Parathyroid adenoma (tissue), 2 donors: ENCODE data around the gene ENOX1.

Experiments used
- H2AFZ ChIP-seq: fragments of 300-600 bp; sonication (generic); one replicate; pipeline ENCODE4 v1.7.0; 2017; ENCODE audit warnings: antibody characterized with exemption, mild to moderate bottlenecking
- H3K27ac ChIP-seq: fragments of 300-600 bp; sonication (generic); one replicate; pipeline ENCODE4 v1.7.0; 2017
- H3K27me3 ChIP-seq: fragments of 300-600 bp; sonication (generic); one replicate; pipeline ENCODE4 v1.7.0; 2017; ENCODE audit warnings: low read length; ENCODE audit not compliant: control insufficient read depth, insufficient read depth
- H3K36me3 ChIP-seq: fragments of 300-600 bp; sonication (generic); one replicate; pipeline ENCODE4 v1.7.0; 2017; ENCODE audit warnings: low read length; ENCODE audit not compliant: control insufficient read depth, insufficient read depth
- H3K4me1 ChIP-seq: fragments of 300-600 bp; sonication (generic); one replicate; pipeline ENCODE4 v1.7.0; 2017; ENCODE audit warnings: control low read depth
- H3K4me2 ChIP-seq: fragments of 300-600 bp; sonication (generic); one replicate; pipeline ENCODE4 v1.7.0; 2017; ENCODE audit warnings: low read length
- H3K4me3 ChIP-seq: fragments of 300-600 bp; sonication (generic); one replicate; pipeline ENCODE4 v1.7.0; 2017; ENCODE audit warnings: low read depth, low read length
- H3K79me2 ChIP-seq: fragments of 300-600 bp; sonication (generic); one replicate; pipeline ENCODE4 v1.7.0; 2017; ENCODE audit warnings: control low read depth
- H3K9ac ChIP-seq: fragments of 300-600 bp; sonication (generic); one replicate; pipeline ENCODE4 v1.7.0; 2017; ENCODE audit warnings: mild to moderate bottlenecking
- H3K9me3 ChIP-seq: fragments of 300-600 bp; sonication (generic); one replicate; pipeline ENCODE4 v1.7.0; 2017; ENCODE audit warnings: low read length; ENCODE audit not compliant: control insufficient read depth
- CTCF ChIP-seq: fragments of 300-600 bp; sonication (generic); IDR thresholded peaks from one replicate; pipeline ENCODE4 v1.7.0; 2017; ENCODE audit warnings: antibody characterized with exemption, mild to moderate bottlenecking
- donor health status: primary hyperparathyroidism.

ENOX1 gene

GRCh38 chr13:43484432-43485225 is 302.1 kb downstream of the ENOX1 start:
- H3K36me3 ChIP-seq = no peaks in the 10 kb centered on the region
- TF ChIP-seq CTCF = no peak
- no peak overlapping the region for H3K4me2 ChIP-seq
- no peaks in the 10 kb centered on the region for H3K79me2 ChIP-seq
- no peak overlapping the region for H2AFZ ChIP-seq
- no peaks in the 10 kb centered on the region for H3K4me1 ChIP-seq
- no peak overlapping the region for H3K9ac ChIP-seq
- H3K9me3 ChIP-seq = no peaks in the 10 kb centered on the region
- H3K27me3 ChIP-seq = no peaks in the 10 kb centered on the region
- H3K4me3 ChIP-seq = no peak overlapping the region
- no peak overlapping the region for H3K27ac ChIP-seq

GRCh38 chr13:43483930-43484329 is 302.8 kb downstream of the ENOX1 start:
- no peaks in the 10 kb centered on the region for H3K9me3 ChIP-seq
- H2AFZ ChIP-seq = no peak overlapping the region
- no peak overlapping the region for H3K4me3 ChIP-seq
- no peaks in the 10 kb centered on the region for H3K4me1 ChIP-seq
- H3K79me2 ChIP-seq = no peaks in the 10 kb centered on the region
- no peak overlapping the region for H3K4me2 ChIP-seq
- H3K9ac ChIP-seq = no peak overlapping the region
- H3K36me3 ChIP-seq = no peaks in the 10 kb centered on the region
- H3K27ac ChIP-seq = no peak overlapping the region
- H3K27me3 ChIP-seq = no peaks in the 10 kb centered on the region
- TF ChIP-seq CTCF = no peak

DNA sequence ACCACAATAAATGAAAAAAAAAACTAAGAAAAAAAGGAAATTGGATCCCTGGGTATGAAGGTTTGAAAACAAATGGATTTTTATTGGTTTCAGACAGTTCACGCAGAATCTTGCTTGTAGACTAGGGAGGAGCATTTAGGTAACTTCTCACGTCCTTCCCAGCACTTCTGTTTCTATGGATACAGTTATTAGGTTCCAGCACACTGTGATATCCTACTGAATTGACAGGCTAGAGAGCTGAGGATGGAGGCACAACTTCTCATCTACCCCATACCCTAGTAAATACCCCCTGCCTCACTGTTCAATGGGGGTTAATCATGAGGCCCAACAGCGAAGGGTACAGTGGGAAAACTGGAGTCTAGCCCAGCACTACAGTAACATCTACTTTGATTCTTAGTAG is 304.1 kb downstream of the ENOX1 start:
- no peaks in the 10 kb centered on the region for H3K79me2 ChIP-seq
- H3K36me3 ChIP-seq = no peaks in the 10 kb centered on the region
- H3K4me3 ChIP-seq = no peak overlapping the region
- H3K4me1 ChIP-seq = no peaks in the 10 kb centered on the region
- H3K9ac ChIP-seq = no peak overlapping the region
- no peaks in the 10 kb centered on the region for H3K9me3 ChIP-seq
- no peak overlapping the region for H2AFZ ChIP-seq
- no peak overlapping the region for H3K4me2 ChIP-seq
- no peak for TF ChIP-seq CTCF
- no peaks in the 10 kb centered on the region for H3K27me3 ChIP-seq
- H3K27ac ChIP-seq = no peak overlapping the region

GRCh38 chr13:43482026-43482425 is 304.7 kb downstream of the ENOX1 start:
- Histone ChIP-seq H3K4me2 (no peak overlapping the region), H3K36me3 (no peaks in the 10 kb centered on the region), H2AFZ (no peak overlapping the region), H3K4me3 (no peak overlapping the region), H3K4me1 (no peaks in the 10 kb centered on the region), H3K27me3 (no peaks in the 10 kb centered on the region), H3K79me2 (no peaks in the 10 kb centered on the region), H3K27ac (no peak overlapping the region), H3K9me3 (no peaks in the 10 kb centered on the region), H3K9ac (no peak overlapping the region)
- TF ChIP-seq CTCF = no peak

- H3K27me3 ChIP-seq = no peaks in the 10 kb centered on the region
- no peak overlapping the region for H2AFZ ChIP-seq
- no peaks in the 10 kb centered on the region for H3K9me3 ChIP-seq
- no peak overlapping the region for H3K9ac ChIP-seq
- TF ChIP-seq CTCF = no peak
- H3K4me2 ChIP-seq = no peak overlapping the region
- no peak overlapping the region for H3K27ac ChIP-seq
- H3K4me1 ChIP-seq = no peaks in the 10 kb centered on the region
- no peaks in the 10 kb centered on the region for H3K79me2 ChIP-seq
- H3K4me3 ChIP-seq = no peak overlapping the region
- no peaks in the 10 kb centered on the region for H3K36me3 ChIP-seq
Measured at GRCh38 chr13:43478902-43479301, 307.9 kb downstream of the ENOX1 start.
